Measurements from ENCODE around the gene LENEP.

The LENEP gene

GRCh38 chr1:155038602-155039307 lies 45.4 kb downstream of the LENEP start:
- Histone ChIP-seq H3K9ac (ENCODE audit: low read depth, low read length) (no peak overlapping the region), H3K4me1 (ENCODE audit: insufficient read depth, low read length) (no peaks in the 10 kb centered on the region)

GRCh38 chr1:155039308-155039669 lies 45.9 kb downstream of the LENEP start:
- Histone ChIP-seq H3K9me3 (ENCODE audit: control insufficient read depth, insufficient read depth, low read length) (no peaks in the 10 kb centered on the region), H3K36me3 (ENCODE audit: insufficient read depth, low read length) (no peaks in the 10 kb centered on the region), H3K4me1 (ENCODE audit: insufficient read depth, low read length) (no peaks in the 10 kb centered on the region; the same call in 1 of the 2 replicates), H3K9ac (ENCODE audit: low read depth, low read length) (no peak overlapping the region)

More at GRCh38 chr1:155038602-155039307, 45.4 kb downstream of the LENEP start:
- Histone ChIP-seq H3K9me3 (ENCODE audit: control insufficient read depth, insufficient read depth, low read length) (no peaks in the 10 kb centered on the region), H3K36me3 (ENCODE audit: insufficient read depth, low read length) (no peaks in the 10 kb centered on the region)

- Histone ChIP-seq H3K36me3 (ENCODE audit: insufficient read depth, low read length) (no peaks in the 10 kb centered on the region), H3K9ac (ENCODE audit: low read depth, low read length) (no peak overlapping the region), H3K9me3 (ENCODE audit: control insufficient read depth, insufficient read depth, low read length) (no peaks in the 10 kb centered on the region), H3K4me1 (ENCODE audit: insufficient read depth, low read length) (peaks cover 3% of the 10 kb centered on the region; the same call in 1 of the 2 replicates)
Measured at GRCh38 chr1:155040358-155041093, 47.1 kb downstream of the LENEP start.

GRCh38 chr1:155042789-155043188 lies 49.4 kb downstream of the LENEP start:
- no peaks in the 10 kb centered on the region for H3K9me3 ChIP-seq (ENCODE audit: control insufficient read depth, insufficient read depth, low read length)
- H3K36me3 ChIP-seq (ENCODE audit: insufficient read depth, low read length) = no peaks in the 10 kb centered on the region
- H3K4me1 ChIP-seq (ENCODE audit: insufficient read depth, low read length) = peaks cover 3% of the 10 kb centered on the region; the same call in 1 of the 2 replicates
- H3K9ac ChIP-seq (ENCODE audit: low read depth, low read length) = no peak overlapping the region

DNA sequence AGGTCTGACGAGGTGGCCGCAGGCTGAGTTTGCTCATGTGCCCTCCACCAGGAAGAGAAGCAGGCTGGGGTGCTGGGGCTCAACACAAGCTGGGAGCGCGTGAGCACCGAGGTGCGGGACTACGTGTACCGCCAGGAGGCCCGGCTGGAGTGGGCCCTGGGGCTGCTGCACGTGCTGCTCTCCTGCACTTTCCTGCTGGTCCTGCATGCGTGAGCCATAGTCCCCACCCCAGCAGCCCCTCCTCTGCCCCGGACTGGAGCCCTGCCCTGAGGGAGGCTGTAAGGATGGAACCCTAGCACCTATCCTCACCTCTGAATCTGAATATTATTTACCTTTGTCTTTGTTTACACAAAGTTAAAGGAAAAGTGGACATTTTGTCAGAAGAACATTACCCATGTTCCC lies 49.9 kb downstream of the LENEP start:
- Histone ChIP-seq H3K9me3 (ENCODE audit: control insufficient read depth, insufficient read depth, low read length) (no peaks in the 10 kb centered on the region), H3K9ac (ENCODE audit: low read depth, low read length) (no peak overlapping the region), H3K36me3 (ENCODE audit: insufficient read depth, low read length) (no peaks in the 10 kb centered on the region), H3K4me1 (ENCODE audit: insufficient read depth, low read length) (peaks cover 3% of the 10 kb centered on the region; the same call in 1 of the 2 replicates)

DNA sequence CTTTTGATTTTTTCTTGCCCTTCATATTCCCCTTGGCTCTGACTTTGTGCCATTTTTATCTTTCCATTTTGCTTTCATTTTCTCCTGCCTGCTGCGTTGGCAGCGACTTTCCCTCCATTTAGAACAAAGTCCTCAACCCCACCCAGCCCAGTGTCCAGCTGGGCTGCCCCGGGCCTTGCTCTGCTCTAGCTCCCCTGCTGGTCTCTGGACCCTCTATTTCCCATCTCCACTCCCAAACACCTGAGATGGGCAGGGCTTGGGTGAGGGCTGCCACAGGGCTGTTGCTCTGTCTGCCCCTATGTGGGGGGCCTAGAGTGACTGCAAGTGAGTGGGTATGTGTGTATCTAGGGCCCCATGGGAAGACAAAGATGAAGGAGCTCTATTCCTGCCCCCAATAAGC lies 50.4 kb downstream of the LENEP start:
- H3K4me1 ChIP-seq (ENCODE audit: insufficient read depth, low read length) = peaks cover 3% of the 10 kb centered on the region; the same call in 1 of the 2 replicates
- H3K36me3 ChIP-seq (ENCODE audit: insufficient read depth, low read length) = no peaks in the 10 kb centered on the region
- no peak overlapping the region for H3K9ac ChIP-seq (ENCODE audit: low read depth, low read length)
- H3K9me3 ChIP-seq (ENCODE audit: control insufficient read depth, insufficient read depth, low read length) = no peaks in the 10 kb centered on the region
